Suppressor macrophage treated with lipopolysaccharide for 1 hour (primary cell): ENCODE data around the gene PIGH.
"Not testable (repeated sequence)": the region's sequence is repeated elsewhere in the genome, so short reads cannot be mapped to it uniquely, and the experiment has no call there.

Experiments
- DNase-seq, 3 donors: peaks; one replicate each; pipeline ENCODE4 v3.0.0-alpha.2; 2020 to 2022

The PIGH gene

GRCh38 chr14:67607646-67608045 is 7.6 kb upstream of the PIGH start:
- no peak for DNase-seq

GRCh38 chr14:67602995-67603545 is 3.0 kb upstream of the PIGH start:
- no peak for DNase-seq

- peak; percentile 48 to 60 (median 56) for DNase-seq
These were observed 2.0 kb upstream of the PIGH start for GRCh38 chr14:67602076-67602475.

- not testable (repeated sequence) for DNase-seq
These were observed 500 bp upstream of the PIGH start for GRCh38 chr14:67600562-67600974.

- DNase-seq: no peak
These were observed 4.7 kb downstream of the PIGH start for GRCh38 chr14:67595392-67595791.

GRCh38 chr14:67593650-67594049 is 6.4 kb downstream of the PIGH start:
- DNase-seq: not testable (repeated sequence)

GRCh38 chr14:67589204-67589770 is 10.8 kb downstream of the PIGH start:
- DNase-seq: no peak

- DNase-seq: peak; percentile 73 to 76 (median 74)
These were observed 13.7 kb downstream of the PIGH start for GRCh38 chr14:67586369-67586768.

GRCh38 chr14:67584978-67585377 is 15.1 kb downstream of the PIGH start:
- no peak for DNase-seq

- DNase-seq: peak; percentile 64 to 80 (median 73)
These were observed 16.1 kb downstream of the PIGH start for GRCh38 chr14:67583711-67584644.

- no peak for DNase-seq
These were observed 18.0 kb downstream of the PIGH start for GRCh38 chr14:67582061-67582460.

GRCh38 chr14:67581643-67582042 is 18.4 kb downstream of the PIGH start:
- peak in 1 of 3 donors; percentile 17 for DNase-seq

GRCh38 chr14:67580336-67581171 is 19.5 kb downstream of the PIGH start:
- peak in 1 of 3 donors; percentile 13 for DNase-seq

GRCh38 chr14:67579636-67580035 is 20.4 kb downstream of the PIGH start:
- no peak for DNase-seq

GRCh38 chr14:67579040-67579439 is 21.0 kb downstream of the PIGH start:
- no peak for DNase-seq

- no peak for DNase-seq
These were observed 21.9 kb downstream of the PIGH start for GRCh38 chr14:67577909-67578749.

- DNase-seq: no peak
These were observed 22.8 kb downstream of the PIGH start for GRCh38 chr14:67577181-67577808.

- no peak for DNase-seq
These were observed 23.7 kb downstream of the PIGH start for GRCh38 chr14:67576216-67576955.

GRCh38 chr14:67575684-67576083 is 24.4 kb downstream of the PIGH start:
- peak; percentile 74 to 78 (median 74) for DNase-seq

GRCh38 chr14:67574806-67575205 is 25.3 kb downstream of the PIGH start:
- no peak for DNase-seq

GRCh38 chr14:67574156-67574555 is 25.9 kb downstream of the PIGH start:
- no peak for DNase-seq
